Prostate gland (tissue), 2 donors: Measurements from ENCODE around the gene MMP25.

ENCODE experiments used
- POLR2A ChIP-seq: fragments of 450-650 bp; IDR thresholded peaks from one replicate; pipeline ENCODE4 v1.6.1; 2016; ENCODE audit warnings: antibody characterized with exemption, mild to moderate bottlenecking
- TF ChIP-seq, protein P1 (sequence below), 4 experiments: fragments of 200-600 bp in 2 of 4; fragments of 450-650 bp in 2 of 4; sonication (generic) in 2 of 4; IDR thresholded peaks; 1 replicate in 3 of 4; 2 replicates in 1 of 4; pipeline ENCODE4 v1.5.1; 2016 to 2019; ENCODE audit warnings: antibody characterized with exemption in 4 of 4, mild to moderate bottlenecking in 2 of 4, moderate library complexity in 2 of 4

DNA sequence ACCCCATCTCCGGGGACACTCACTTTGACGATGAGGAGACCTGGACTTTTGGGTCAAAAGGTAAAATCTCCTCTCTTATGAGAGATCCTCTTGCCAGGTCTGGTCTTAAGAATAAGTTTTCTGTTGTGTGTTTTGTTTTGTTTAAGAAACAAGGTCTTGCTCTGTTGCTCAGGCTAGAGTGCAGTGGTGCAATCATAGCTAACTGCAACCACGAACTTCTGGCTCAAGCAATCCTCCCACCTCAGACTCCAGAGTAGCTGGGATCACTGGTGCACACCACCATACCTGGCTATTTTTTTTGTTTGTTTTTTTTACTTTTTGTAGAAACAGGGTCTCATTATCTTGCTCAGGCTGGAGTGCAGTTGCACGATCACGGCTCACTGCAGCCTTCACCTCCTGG lies 4.1 kb downstream of the MMP25 start:
- TF ChIP-seq, protein P1, sequence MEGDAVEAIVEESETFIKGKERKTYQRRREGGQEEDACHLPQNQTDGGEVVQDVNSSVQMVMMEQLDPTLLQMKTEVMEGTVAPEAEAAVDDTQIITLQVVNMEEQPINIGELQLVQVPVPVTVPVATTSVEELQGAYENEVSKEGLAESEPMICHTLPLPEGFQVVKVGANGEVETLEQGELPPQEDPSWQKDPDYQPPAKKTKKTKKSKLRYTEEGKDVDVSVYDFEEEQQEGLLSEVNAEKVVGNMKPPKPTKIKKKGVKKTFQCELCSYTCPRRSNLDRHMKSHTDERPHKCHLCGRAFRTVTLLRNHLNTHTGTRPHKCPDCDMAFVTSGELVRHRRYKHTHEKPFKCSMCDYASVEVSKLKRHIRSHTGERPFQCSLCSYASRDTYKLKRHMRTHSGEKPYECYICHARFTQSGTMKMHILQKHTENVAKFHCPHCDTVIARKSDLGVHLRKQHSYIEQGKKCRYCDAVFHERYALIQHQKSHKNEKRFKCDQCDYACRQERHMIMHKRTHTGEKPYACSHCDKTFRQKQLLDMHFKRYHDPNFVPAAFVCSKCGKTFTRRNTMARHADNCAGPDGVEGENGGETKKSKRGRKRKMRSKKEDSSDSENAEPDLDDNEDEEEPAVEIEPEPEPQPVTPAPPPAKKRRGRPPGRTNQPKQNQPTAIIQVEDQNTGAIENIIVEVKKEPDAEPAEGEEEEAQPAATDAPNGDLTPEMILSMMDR (IDR thresholded peaks at IDR 0.05) = no peak
- TF ChIP-seq POLR2A = no peak
